ENCODE data around the gene IL21R.

The IL21R gene

DNA sequence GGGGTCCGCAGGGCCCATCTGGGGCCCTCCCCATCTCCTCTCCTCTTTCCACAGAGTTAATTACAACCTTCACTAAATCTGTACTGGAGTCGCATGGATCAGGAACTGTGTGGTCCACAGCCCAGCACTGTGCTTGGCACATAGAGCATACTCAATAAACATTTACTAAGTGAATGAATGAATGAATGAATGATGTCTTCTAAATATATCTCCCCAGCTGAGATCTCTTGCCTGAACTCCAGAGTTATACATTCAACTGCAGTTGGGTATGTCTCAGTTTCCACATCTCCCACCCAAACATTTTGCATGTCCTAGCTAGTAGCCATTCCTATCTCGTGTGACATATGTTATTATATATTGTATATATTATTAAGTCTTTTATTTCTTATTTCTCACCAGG lies 28.7 kb upstream of the IL21R start:
- no peak for DNase-seq
- intact Hi-C loops (cut with DNase I): loop anchor here (10.0 kb wide), 1 partner anchor 179 kb away; no protein-coding TSS in a partner anchor

DNA sequence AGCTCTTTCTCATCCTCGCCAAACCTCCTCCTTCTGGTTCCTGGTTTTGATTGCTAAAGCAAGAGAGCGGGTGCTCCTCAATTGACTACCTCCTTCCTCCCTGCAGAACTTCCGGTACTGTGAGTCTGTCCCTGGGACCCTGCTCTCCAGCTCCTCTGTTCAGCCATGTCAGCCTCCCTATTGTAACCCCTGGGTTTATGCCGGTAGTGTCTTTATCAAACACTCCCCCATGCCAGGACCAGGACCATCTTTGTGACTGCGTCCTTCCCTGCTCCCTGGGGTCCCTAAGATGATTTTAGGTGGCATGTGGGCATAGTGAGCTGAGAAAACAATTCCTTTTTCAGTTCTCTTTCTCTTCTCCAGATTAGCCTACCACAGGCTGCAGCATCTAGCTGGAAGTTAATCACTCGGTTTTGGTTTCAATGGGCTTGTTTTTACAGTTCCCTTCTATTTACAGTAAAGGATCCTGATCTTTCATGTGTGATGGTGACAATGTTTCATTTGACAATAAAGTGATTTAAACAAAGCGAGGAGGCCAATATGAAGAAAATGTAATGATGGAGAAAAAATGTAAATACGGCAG lies 27.7 kb upstream of the IL21R start:
- DNase-seq: peak in 4 of 42 donors; percentile 16 to 24 (median 17)
- intact Hi-C loops (cut with DNase I): loop anchor here (10.0 kb wide), 1 partner anchor 180 kb away; no protein-coding TSS in a partner anchor

DNA sequence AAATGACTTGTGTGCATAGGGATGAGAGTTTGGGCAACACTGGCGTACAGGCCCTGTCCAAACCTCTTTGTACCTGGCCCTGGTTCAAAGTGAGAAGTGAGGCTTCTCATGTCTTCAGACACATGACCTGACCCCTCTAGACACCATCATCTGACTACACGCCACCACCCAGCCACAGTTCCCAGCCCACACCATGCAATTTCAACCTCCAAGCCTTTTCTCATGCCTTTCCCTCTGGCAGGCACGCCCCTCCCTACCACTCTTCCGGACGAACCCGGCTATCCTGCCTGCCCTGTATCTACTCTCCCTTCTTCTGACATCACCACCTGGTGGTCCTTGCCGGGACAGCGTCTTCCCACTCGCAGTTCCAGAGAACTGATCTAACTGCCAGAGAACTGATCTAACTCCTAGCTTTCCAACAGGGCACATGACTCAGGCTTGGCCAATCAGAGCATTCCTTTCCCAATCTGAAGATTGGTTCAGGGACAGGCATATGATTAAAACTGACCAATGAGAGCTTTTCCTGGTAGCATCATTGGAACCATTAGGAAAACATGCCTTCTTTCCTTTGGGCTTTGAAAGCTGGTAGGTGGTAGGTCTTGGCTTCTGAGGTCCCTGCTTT lies 27.1 kb upstream of the IL21R start:
- DNase-seq: peak in 37 of 42 donors; percentile 7 to 76 (median 54)
- intact Hi-C loops (cut with DNase I): loop anchor here (10.0 kb wide), 1 partner anchor 180 kb away; no protein-coding TSS in a partner anchor

DNA sequence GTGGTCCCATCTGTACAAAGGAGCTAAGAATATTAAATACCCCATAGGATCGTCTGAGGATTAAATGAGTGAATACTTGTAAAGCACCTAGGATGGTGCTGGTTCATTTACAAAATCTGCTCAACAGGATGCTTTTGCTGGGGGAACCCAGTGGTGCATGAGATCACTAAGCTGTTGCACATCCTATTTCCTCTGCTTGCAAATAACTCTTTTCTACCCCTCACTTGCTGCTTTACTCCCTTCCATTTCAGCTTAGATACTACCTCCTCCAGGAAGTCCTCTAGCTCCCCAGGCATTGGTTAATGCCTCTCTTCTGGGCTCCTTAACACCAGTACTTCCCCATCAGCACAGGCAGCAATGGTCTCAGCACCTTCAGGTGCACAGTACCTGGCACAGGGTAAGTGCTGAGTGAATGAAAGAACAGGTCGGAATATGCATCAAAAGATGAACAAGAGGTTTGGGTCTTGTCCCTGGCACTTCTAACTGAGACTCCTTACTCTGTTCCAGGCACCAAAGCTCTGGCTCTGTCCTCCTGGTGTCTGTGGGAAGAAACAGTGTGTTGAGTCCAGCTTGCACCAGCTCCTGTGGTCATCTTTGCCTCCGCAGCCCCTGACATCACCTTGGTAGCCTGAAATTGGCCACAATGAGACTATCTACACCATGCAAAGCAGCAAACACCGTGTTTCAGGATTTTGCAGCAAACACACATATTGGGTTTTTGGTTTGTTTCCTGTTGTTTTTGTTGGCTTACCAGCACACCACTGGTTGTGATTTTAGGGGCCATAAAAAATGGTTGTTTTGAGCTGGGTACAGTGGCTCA lies 24.1 kb upstream of the IL21R start:
- DNase-seq: peak in 1 of 42 donors; percentile 7
- intact Hi-C loops (cut with DNase I): loop anchor here (10.0 kb wide), 1 partner anchor 183 kb away; no protein-coding TSS in a partner anchor

DNA sequence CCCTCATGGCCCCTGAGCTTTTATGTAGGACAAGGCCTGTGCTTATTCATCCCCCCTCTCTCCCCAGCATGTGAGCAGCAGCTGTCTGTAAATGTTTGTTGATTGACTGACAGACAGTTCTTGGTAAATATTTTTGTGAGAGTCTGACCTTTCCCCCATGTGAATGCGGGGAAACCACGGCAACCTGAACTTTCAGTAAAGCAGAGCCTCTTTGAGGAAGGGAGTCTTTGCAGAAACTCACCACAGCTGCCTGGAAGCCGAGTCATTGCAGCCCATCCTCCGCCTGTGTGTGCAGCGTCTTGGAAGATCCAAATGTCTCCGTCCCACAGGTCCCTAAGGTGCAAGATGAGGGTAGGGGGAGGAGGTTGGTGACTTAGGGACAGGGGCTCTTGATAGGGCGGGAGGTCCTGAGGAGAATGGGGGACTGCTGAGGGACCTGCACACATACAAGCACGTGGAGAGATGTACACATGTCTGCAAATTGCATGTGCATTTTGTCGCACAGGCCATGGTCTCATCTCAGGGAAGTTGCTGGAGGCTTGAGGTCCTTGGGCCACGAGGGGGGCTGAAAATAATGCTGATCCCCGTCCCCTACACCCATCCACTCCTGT lies 23.0 kb upstream of the IL21R start:
- peak in 4 of 42 donors; percentile 9 to 51 (median 17) for DNase-seq
- intact Hi-C loops (cut with DNase I): loop anchor here (10.0 kb wide), 1 partner anchor 184 kb away; no protein-coding TSS in a partner anchor

DNA sequence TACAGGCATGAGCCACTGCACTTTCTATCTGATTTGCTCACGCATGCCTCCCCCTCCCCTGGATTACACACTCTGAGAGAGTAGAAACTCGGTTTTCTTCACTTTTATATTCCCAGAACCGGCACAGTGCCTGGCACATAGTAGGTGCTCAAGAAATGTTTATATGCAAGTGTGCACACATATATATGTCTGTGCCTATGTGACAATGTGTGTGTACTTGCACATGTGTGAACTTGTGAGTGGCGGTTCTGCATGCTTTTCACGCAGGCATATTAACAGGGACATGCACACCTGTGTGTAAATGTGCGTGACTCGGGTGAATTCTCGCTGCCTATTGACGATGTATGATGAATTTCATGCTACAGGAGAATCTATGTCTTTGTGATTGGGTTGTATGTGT lies 22.1 kb upstream of the IL21R start:
- intact Hi-C loops (cut with DNase I): loop anchor here (10.0 kb wide), 1 partner anchor 185 kb away; no protein-coding TSS in a partner anchor
- DNase-seq: peak in 3 of 42 donors; percentile 1 to 9 (median 2)

DNA sequence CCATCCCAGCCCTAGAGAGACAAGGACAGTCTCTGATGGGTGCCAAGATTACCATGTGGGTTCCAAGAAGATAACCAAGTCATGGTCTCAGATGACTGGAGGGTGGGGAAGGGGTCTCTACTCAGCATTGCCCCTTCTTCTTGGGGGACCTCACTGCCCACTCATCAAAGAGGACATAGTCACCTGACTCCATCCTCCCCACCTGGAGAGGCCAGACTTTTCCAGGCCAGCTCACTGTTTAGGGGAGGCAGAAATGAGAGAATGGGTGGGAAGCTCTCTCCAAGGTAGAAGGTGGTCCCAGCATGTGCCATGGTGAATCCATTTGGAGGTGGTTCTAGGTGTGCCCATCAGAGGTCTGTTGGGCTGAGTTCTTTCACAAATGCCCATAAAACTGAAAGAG lies 20.7 kb upstream of the IL21R start:
- DNase-seq: peak in 3 of 42 donors; percentile 0 to 12 (median 2)
- intact Hi-C loops (cut with DNase I): no loop called here

DNA sequence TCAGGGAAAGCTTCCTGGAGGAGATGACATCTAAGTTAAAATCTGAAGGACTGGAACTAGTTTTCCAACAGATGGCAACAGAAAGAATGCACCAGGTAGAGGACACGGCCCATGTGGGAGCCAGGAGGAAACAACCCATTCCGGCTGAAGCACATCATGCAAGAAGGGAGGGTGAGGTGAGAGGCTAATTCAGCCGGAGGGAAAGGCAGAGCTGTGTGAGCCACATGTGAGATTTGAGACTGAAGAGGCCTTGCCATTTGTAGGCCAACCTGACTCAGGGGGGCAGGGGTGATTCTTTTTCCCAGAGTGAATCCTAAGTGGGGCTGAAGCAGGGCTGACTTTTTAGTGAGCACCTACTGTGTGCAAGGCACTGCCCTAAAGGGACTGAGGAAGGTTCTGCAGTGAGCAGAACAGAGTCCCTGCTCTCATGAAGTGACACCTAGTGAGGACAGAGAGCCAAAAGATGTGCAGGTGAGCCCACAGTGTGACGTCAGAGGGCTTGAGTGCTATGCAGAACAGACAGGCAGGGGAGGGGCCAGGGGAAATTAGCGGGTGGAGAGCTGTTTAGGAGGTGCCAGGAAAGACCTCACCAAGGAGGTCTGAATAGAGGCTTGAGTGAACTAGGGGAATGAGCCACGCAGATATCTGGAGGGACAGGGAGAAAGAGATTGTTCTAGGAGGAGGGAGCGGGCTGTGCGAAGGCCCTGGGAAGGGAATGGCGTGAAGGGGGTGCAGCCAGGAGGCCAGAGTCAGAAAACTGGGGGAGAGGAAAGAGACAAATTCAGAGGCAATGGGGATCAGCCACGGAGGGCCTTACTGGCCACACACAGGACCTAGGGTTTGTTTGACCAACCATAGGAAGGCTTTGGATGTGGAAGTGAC lies 19.8 kb upstream of the IL21R start:
- peak in 3 of 42 donors; percentile 1 to 7 (median 3) for DNase-seq
- intact Hi-C loops (cut with DNase I): no loop called here

DNA sequence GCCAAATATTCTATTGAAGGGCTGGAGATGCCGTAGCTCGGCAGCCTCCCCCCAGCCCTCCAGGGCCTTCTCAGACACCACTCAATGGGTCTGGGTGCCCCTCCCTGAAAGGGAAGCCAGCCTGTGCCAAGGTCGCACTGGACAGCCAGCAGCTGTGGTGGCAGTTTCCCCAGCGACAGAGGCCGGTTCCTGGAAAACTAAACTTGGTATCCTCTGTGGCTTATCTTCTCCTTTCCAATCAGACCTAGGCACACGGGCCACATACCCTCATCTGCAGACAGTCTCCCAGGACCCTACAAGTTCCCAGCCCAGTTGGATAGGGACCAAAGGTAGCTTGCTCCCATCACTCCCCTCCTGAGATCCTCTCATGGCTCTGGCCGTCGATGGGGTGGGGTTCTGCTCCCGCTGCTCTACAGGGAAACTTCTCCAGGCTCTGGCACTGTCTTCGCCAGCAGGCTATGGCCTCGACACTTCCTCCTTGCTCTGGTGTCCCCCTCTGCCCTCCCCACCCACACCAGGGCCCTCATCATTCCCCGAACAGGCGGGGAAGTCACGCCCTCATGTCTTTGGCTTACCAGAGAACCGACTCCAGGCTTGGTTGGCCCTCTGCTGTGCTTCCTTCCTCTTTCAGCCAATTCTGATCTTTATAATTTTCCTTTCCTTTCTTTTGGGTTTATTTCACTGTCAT lies 18.3 kb upstream of the IL21R start:
- peak in 9 of 42 donors; percentile 18 to 65 (median 35) for DNase-seq
- intact Hi-C loops (cut with DNase I): no loop called here

DNA sequence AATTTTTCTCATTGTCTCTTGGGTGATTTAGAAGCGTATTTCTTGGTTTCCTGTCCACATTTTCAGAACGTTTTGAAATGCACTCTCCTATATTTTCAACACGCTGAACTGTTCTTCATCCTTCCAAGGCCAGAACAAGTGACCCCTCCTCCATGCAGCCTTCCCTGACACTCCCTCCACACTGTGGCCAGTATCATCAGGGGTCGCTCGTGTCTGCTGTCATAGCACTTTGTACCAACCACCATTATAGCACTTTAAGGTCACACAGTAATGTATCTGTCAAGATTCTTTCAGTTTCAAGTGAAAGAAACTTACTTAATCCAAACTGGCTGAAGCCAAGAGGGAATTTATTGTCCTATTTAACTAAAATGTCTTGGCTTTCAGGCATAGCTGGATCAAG lies 17.5 kb upstream of the IL21R start:
- intact Hi-C loops (cut with DNase I): no loop called here
- DNase-seq: peak in 1 of 42 donors; percentile 1

DNA sequence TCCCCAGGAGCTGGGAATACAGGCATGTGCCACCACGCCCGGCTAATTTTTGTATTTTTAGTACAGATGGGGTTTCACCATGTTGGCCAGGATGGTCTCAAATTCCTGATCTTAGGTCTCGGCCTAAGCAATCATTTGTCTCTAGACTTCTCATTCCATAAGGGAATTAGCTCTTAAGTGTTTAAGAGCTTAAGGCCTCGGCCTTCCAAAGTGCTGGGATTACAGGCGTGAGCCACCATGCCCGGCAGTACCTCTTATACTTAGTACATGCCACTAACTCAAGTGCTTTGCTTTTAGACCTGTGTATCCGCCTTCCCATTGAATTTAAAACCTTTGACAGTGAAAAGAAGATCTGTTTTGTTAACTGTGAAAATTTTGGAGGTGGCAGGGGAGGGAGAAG lies 16.6 kb upstream of the IL21R start:
- no peak for DNase-seq
- intact Hi-C loops (cut with DNase I): no loop called here

DNA sequence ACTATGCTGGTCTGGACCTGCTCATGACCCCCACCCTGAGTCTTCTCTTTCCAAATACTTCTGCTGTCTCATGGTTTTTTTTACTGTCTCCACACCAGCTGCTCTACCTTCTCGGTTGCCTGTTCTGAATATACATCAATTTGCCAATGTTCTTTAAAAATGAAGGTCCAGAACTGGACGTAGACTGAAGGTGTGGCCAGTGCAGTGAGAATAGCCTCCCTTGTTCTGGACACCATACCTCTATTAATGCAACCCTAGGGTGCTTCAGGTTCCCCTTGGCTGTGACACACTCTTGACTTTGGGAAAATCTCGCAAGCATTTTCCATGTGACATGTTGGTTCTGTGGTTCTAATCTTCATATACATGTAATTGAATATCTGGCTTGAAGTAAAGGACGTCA lies 15.3 kb upstream of the IL21R start:
- DNase-seq: peak in 2 of 42 donors; percentile 2
- intact Hi-C loops (cut with DNase I): no loop called here

DNA sequence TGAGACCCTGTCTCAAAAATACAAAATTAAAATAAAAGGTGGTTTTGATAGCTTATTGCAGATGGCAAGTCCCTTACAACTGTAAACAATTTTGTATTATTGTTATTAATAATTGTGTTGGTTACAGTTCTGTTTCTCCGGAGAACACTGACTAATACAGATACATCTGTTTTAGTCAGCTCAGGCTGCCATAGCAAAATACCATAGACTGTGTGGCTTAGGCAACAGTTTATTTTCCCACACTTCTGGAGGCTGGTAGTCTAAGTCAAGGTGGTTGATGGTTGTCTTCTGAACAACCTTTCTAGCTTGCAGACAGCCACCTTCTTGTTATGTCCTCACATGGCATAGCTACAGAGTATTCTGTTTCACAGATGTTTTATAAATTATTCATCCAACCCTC lies 14.2 kb upstream of the IL21R start:
- intact Hi-C loops (cut with DNase I): no loop called here

DNA sequence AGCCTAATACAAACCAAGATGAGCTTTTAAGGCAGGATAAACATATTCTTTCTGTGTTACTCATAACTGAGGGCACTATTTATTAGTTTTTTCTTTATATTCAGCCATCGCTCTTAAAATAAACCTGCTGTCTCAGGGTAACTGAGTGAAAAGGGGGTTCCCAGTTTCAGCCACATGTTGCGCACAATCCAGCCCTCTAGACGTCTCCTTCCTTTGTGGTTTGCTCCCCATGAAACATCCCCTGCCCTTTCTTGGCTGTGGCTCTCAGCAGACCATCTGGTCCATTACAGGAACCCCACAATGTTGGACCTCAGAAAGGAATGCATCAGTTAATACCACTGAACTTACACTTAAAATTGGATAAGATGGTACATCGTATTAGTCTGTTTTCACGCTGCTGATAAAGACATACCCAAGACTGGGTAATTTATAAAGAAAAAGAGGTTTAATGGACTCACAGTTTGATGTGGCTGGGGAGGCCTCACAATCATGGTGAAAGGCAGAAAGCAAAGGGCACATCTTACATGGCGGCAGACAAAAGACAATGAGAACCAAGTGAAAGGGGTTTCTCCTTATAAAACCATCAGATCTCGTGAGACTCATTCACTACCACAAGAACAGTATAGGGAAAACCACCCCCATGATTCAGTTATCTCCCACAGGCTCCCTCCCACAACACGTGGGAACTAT lies 12.6 kb upstream of the IL21R start:
- peak in 1 of 42 donors; percentile 41 for DNase-seq

More for the DNA sequence above, 14.2 kb upstream of the IL21R start:
- DNase-seq: no peak

DNA sequence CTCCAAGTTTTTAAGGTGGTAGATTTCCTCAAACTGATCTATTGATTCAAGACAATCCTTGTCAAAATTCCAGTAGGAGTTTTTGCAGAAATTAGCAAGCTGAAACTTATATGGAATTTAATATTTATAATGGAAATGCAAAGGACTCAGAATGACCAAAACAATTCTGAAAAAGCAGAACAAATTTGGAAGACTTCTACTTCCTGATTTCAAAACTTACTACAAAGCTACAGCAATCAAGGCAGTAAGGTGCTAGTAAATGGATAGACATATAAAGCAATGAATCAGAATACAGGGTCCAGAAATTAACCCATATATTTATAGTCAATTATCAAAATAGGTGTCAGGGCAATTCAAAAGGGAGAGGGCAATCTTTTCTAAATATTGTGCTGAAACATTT lies 11.8 kb upstream of the IL21R start:
- intact Hi-C loops (cut with DNase I): no loop called here
- DNase-seq: no peak

More for the DNA sequence above, 12.6 kb upstream of the IL21R start:
- intact Hi-C loops (cut with DNase I): no loop called here

DNA sequence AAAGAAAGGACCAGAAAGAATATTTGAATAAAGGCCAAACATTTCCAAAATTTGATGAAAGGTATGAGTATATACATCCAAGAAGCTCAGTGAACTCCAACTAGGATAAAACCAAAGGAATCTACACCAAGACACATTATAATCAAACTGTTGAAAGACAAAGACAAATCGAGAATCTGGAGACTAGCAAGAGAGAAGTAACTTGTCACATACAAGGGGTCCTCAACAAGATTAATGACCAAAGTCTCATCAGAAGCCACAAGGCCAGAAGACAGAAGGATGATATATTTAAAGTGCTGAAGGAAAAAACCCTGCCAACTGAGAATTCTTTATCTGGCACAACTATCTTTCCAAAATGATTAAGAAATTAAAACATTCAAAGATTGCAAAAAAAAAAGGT lies 9.3 kb upstream of the IL21R start:
- DNase-seq: no peak
- intact Hi-C loops (cut with DNase I): no loop called here

DNA sequence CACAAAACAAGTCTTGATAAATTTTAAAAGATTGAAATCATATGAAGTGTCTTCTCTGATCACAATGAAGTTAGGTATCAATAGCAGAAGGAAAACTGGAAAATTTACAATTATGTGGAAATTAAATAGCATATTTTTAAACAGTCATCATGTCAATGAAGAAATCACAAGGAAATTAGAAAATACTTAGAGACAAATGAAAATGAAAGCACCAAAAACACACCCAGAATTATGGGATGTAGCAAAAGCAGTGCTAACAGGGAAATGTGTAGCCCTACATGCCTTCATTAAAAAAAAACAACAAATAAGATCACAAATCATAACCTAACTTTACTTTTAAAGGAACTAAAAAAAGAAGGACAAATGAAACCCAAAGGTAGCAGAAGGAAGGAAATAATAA lies 7.5 kb upstream of the IL21R start:
- DNase-seq: no peak
- intact Hi-C loops (cut with DNase I): no loop called here
